Raji (cell line): ENCODE results near the gene STK31.

Experiments
- POLR2A ChIP-seq: IDR thresholded peaks from 2 replicates; pipeline ENCODE4 v1.6.1; 2011; ENCODE audit warnings: low read depth, low read length, control low read depth; ENCODE audit not compliant: insufficient read depth

The STK31 gene

DNA sequence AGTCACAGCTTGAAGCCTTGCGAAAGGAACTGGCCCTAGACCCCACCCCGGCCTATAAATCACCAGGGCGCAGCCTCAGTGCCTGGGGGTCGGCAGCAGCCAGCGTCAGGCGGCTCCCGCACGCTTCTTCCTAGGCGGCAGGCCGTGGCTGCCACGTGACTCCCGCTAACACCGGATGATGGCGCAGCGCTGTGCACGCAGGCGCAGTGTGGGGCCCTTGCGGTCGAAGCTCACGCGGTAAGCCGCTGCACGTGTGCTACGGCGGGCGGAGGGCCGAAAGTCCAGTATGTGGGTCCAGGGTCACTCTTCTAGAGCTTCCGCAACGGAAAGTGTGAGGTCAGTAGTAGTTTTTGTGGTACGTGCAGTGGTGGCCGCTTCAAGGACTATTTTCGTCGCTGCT is at the start of gene STK31:
Gene STK31 (plus strand): TSS at position 220 of the 400 bp plus-strand sequence. CDS start 67 bp downstream, at position 287.
- no peak for TF ChIP-seq POLR2A

DNA sequence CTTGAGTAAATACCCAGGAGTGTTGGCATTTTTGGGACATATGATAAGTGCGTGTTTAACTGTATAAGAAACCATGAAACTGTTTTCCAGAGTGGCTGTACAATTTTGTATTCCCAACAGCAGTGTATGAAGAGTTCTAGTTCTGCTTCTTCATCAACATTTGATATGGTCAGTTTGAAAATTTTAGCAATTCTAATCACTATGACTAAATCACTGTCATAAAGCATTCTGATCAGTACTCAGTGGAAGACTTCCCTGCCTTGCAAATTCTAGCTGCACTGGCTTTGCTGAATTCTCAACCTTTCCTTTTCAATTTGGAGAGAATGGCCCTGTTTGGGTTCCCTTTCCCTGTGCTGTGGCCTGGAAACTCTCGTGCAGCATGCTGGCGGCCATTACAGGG is 48.6 kb upstream of the STK31 start:
- TF ChIP-seq POLR2A: no peak

GRCh38 chr7:23662124-23662983 is 47.7 kb upstream of the STK31 start:
- TF ChIP-seq POLR2A: no peak

GRCh38 chr7:23662984-23663313 is 47.1 kb upstream of the STK31 start:
- no peak for TF ChIP-seq POLR2A

- TF ChIP-seq POLR2A: no peak
Measured at GRCh38 chr7:23664122-23664521, 45.9 kb upstream of the STK31 start.

DNA sequence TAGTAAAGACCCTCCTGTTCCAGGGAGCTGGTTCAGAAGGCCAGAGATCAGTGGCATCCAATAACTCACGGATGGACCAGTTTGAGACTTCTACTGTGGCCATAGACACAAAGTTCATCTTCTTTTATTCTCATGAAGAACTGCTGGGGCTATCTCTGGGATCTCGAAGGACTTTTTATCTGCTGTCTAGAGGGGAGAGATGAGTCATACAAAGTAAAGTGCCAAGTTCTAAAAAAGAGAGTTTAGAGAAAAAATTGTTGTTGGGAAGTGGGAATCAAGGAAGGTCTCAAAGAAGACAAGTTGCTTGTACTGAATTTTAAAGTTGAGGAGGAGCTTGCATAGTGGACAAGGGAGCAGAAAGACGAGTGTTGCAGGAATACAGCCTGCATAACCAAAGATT is 38.0 kb upstream of the STK31 start:
- TF ChIP-seq POLR2A: no peak

DNA sequence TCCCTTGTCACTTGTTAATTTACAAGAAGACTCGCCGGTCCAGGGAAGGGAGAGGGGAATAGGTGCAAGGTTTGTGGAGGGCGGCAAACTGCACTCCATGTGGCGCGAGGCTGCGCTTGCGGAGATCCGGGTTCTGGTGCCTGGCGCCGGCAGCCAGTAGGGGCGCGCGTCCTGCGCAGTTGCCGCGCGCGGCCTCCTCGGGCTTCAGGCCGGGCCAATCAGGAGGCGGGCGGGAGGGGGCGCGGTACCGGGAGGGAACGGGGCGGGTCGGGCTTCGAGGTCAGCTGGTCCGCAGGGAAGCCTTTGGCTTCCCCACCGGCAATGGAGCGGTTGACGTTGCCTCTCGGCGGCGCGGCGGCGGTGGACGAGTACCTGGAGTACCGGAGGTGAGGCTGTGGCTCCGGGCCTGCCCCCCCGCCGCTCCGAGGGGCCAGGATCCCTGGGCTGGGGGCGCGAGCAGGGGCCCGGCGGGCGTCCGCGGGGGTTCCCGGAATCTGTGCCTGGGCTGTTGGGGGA is 30.1 kb upstream of the STK31 start, which contains the start of gene FAM221A:
Gene FAM221A (plus strand): TSS at position 302 of the 516 bp plus-strand sequence. CDS start 20 bp downstream, at position 322.
- TF ChIP-seq POLR2A: no peak

DNA sequence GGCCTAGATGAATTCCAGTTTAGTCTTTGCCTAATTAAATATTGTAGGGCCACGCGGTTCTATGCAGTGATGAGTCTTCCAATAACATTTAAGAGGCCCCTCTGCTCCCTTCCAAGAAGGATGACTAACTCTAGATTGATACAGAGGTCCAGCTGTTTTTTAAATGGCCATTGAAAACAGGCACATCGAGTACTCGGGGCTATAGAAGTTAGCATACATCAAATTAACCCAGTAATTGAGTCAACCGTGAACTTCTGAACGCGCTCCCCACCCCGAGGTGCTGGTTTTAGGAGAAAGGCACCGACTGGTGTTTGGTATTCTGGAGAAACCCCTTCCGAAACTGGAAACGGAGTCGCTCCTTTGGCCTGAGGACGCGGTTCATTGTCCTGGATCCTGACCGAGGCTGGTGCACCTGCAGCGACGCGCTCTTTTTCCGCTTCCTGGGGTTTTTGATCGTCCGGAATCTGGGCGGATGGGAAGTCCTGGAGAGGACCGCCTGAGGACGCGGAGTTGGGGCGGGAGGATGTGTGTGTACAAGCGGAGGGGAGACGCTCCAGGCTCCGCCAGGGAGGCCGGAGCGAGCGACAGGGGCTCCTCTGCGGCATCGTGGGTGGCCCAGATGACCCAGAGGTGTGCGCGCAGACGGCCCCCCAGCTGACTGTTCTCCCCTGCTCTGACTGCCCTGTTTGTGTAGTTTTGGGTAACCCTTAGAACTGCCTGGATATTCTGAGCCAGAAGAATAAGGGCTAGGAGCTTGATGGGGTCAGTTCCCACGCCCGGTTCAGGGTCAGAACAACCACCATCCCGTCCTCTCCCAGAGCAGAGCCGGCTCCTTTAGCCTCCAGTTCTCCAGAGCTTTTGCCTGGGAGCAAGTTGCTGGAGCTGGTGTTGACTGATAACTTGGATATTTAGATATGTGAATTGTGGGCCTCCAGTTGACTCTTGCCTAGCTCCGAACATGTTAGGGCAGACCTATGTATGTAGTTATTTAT is 29.3 kb upstream of the STK31 start:
- TF ChIP-seq POLR2A: no peak

DNA sequence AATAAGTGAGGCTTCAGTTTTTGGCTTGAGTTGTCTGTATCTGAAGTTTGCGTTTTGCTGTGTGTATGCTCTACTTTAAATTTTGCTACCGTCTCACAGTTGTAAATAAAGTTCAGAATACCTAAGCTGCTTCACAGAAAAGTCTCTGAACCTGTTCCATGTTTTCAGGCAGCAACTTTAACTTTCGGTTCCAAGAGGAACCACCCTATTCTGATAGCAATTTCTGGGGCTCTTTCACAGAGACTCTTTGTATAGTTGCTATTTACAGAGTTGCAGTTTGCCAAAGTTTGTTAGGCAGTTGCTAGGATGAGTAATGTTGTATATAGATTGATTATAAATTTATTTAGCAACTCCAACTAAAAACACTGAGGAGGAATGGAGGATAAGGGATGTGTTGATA is 24.3 kb upstream of the STK31 start:
- no peak for TF ChIP-seq POLR2A

GRCh38 chr7:23687011-23687410 is 23.0 kb upstream of the STK31 start:
- no peak for TF ChIP-seq POLR2A

GRCh38 chr7:23689165-23689564 is 20.9 kb upstream of the STK31 start:
- no peak for TF ChIP-seq POLR2A

GRCh38 chr7:23691320-23691719 is 18.7 kb upstream of the STK31 start:
- TF ChIP-seq POLR2A: no peak

DNA sequence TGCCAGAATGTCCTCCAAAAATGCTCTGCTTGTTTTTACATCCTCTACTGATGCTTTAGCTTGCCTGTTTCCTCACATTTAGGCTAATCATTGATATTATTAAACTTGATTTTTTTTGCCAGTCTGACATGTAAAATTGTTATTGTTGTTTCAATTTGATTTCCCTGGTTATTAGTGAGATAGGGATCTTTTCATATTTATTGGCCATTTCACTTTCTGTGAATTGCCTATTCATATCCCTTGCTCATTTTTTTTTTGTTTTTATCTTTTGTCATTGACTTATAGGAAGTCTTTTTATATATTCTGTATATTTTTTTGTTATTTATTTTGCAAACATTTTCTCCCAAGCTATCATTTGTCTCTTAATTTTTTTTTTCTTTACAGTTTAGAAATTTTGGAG is 16.8 kb upstream of the STK31 start:
- no peak for TF ChIP-seq POLR2A

DNA sequence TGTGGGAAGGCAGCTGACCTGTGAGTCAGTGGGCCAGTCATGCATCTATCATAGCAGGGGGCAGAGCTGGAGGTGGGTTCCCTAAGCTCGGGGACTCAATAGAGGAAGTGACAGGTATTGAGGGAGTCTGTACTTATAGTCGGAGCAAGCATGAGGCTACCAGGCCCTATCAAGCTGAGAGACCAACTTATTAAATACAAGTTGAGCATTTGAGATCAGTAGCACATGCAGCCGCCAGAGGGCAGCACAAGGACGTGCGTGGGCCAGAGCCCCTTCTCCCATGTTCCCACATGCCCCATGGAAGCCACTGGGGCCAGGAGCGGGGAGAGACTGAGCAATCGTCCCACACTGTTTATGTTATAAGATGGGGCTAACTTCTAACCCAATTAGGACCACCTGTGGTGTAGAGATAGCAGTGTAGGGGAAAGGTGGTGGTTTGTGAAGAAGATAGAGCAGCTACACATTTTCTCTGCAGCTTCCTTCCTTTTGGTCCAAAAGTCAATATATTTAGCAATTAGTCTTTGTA is 13.0 kb upstream of the STK31 start:
- TF ChIP-seq POLR2A: no peak

GRCh38 chr7:23698822-23699221 is 11.2 kb upstream of the STK31 start:
- no peak for TF ChIP-seq POLR2A
